ENCODE data around the gene TMEM163.

Gene TMEM163

DNA sequence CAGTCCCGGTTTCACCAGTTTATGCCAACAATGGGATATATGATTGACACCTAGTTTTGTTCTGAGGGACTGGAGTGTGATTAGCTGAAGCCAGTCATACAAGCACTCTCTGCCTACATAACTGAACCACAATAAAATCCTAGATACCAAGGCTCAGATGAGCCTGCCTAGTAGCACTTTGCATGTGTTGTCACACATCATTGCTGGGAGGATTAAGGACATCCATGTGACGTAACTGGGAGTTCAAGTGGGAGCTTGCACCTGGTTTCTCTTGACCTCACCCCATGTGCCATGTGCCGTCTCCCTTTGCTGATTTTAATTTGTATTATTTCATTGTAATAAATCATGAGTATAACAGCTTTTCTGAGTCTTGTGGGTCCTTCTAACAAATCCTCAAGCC, 90.3 kb downstream of the TMEM163 start:
- TF ChIP-seq TAF1 (IDR thresholded peaks at IDR 0.05; ENCODE audit: low read depth) (no peak), FOXM1 (IDR thresholded peaks at IDR 0.05; ENCODE audit: borderline replicate concordance, low read depth) (no peak), EGR1 (IDR thresholded peaks at IDR 0.05) (no peak), TCF12 (IDR thresholded peaks at IDR 0.05; ENCODE audit: low read depth) (no peak), ZBTB7A (IDR thresholded peaks at IDR 0.05; ENCODE audit: low read depth) (no peak), CREB1 (IDR thresholded peaks at IDR 0.05; ENCODE audit: low read depth) (no peak)
- TF ChIP-seq, protein P1, sequence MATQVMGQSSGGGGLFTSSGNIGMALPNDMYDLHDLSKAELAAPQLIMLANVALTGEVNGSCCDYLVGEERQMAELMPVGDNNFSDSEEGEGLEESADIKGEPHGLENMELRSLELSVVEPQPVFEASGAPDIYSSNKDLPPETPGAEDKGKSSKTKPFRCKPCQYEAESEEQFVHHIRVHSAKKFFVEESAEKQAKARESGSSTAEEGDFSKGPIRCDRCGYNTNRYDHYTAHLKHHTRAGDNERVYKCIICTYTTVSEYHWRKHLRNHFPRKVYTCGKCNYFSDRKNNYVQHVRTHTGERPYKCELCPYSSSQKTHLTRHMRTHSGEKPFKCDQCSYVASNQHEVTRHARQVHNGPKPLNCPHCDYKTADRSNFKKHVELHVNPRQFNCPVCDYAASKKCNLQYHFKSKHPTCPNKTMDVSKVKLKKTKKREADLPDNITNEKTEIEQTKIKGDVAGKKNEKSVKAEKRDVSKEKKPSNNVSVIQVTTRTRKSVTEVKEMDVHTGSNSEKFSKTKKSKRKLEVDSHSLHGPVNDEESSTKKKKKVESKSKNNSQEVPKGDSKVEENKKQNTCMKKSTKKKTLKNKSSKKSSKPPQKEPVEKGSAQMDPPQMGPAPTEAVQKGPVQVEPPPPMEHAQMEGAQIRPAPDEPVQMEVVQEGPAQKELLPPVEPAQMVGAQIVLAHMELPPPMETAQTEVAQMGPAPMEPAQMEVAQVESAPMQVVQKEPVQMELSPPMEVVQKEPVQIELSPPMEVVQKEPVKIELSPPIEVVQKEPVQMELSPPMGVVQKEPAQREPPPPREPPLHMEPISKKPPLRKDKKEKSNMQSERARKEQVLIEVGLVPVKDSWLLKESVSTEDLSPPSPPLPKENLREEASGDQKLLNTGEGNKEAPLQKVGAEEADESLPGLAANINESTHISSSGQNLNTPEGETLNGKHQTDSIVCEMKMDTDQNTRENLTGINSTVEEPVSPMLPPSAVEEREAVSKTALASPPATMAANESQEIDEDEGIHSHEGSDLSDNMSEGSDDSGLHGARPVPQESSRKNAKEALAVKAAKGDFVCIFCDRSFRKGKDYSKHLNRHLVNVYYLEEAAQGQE (IDR thresholded peaks at IDR 0.05; ENCODE audit: low read depth) = no peak
- TF ChIP-seq, protein P2, sequence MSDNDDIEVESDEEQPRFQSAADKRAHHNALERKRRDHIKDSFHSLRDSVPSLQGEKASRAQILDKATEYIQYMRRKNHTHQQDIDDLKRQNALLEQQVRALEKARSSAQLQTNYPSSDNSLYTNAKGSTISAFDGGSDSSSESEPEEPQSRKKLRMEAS (IDR thresholded peaks at IDR 0.05) = no peak

DNA sequence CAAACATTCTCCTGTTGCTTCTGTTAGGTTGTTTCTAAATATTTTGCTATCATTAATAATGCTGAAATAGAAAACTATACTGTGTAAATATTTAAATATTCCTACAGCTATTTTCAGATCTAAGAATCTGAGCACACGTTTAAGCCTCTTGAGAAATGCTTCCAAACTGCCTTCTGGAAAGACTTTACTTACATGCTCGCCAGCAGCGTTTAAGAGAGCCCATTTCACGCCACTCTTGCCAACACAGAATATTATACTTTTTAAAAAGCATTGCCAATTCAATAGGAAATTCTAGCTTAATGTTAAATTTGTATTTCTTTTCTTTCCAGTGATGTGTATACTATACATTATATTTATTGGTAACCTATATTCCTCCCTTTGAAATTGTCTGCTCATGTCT, 92.0 kb downstream of the TMEM163 start:
- TF ChIP-seq YY1 (IDR thresholded peaks at IDR 0.05; ENCODE audit: low read depth) = no peak
- TF ChIP-seq CREB1 (IDR thresholded peaks at IDR 0.05; ENCODE audit: low read depth) = no peak
- TF ChIP-seq NFIC (IDR thresholded peaks at IDR 0.05) = no peak
- no peak for TF ChIP-seq TEAD4 (IDR thresholded peaks at IDR 0.05)
- no peak for TF ChIP-seq ZBTB7A (IDR thresholded peaks at IDR 0.05; ENCODE audit: low read depth)
- TF ChIP-seq, protein P1 (IDR thresholded peaks at IDR 0.05; ENCODE audit: low read depth) = no peak
- TF ChIP-seq, protein P2 (IDR thresholded peaks at IDR 0.05) = no peak
- no peak for TF ChIP-seq FOXM1 (IDR thresholded peaks at IDR 0.05; ENCODE audit: borderline replicate concordance, low read depth)
- TF ChIP-seq, protein P3, sequence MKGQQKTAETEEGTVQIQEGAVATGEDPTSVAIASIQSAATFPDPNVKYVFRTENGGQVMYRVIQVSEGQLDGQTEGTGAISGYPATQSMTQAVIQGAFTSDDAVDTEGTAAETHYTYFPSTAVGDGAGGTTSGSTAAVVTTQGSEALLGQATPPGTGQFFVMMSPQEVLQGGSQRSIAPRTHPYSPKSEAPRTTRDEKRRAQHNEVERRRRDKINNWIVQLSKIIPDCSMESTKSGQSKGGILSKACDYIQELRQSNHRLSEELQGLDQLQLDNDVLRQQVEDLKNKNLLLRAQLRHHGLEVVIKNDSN (IDR thresholded peaks at IDR 0.05) = no peak
- TF ChIP-seq CEBPB (IDR thresholded peaks at IDR 0.05) = no peak
- TF ChIP-seq RAD21 (IDR thresholded peaks at IDR 0.05; ENCODE audit: low read depth) = no peak
- TF ChIP-seq TAF1 (IDR thresholded peaks at IDR 0.05; ENCODE audit: low read depth) = no peak
- no peak for TF ChIP-seq TCF12 (IDR thresholded peaks at IDR 0.05; ENCODE audit: low read depth)
- no peak for TF ChIP-seq EGR1 (IDR thresholded peaks at IDR 0.05)
- no peak for TF ChIP-seq EP300 (IDR thresholded peaks at IDR 0.05; ENCODE audit: borderline replicate concordance)

DNA sequence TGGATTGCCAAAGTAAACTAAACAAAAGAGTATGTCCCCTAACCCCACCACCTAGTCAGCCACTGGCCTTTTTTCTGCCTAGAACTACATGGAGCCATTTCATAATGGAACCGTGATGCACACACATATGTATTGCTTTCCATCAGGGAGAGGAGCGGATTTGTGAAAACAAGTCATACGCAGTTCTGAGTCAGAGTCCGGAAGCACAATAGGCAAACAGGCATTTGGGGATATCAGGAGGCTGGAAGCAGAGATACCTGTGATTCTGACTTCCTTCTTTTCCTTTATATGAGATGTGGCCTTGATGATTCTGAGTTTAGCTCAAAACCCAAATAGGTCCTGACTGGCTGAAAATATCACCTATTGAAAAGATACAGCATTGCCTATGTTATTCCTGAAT, 93.5 kb downstream of the TMEM163 start:
- TF ChIP-seq TEAD4 (IDR thresholded peaks at IDR 0.05) (no peak), TCF12 (IDR thresholded peaks at IDR 0.05; ENCODE audit: low read depth) (no peak), EP300 (IDR thresholded peaks at IDR 0.05; ENCODE audit: borderline replicate concordance) (no peak), EGR1 (IDR thresholded peaks at IDR 0.05) (no peak), CREB1 (IDR thresholded peaks at IDR 0.05; ENCODE audit: low read depth) (no peak), RAD21 (IDR thresholded peaks at IDR 0.05; ENCODE audit: low read depth) (no peak), NFIC (IDR thresholded peaks at IDR 0.05) (no peak), ZBTB7A (IDR thresholded peaks at IDR 0.05; ENCODE audit: low read depth) (no peak), CEBPB (IDR thresholded peaks at IDR 0.05) (no peak), TAF1 (IDR thresholded peaks at IDR 0.05; ENCODE audit: low read depth) (no peak)
- TF ChIP-seq, protein P1 (IDR thresholded peaks at IDR 0.05; ENCODE audit: low read depth) = no peak
- TF ChIP-seq, protein P2 (IDR thresholded peaks at IDR 0.05) = no peak

DNA sequence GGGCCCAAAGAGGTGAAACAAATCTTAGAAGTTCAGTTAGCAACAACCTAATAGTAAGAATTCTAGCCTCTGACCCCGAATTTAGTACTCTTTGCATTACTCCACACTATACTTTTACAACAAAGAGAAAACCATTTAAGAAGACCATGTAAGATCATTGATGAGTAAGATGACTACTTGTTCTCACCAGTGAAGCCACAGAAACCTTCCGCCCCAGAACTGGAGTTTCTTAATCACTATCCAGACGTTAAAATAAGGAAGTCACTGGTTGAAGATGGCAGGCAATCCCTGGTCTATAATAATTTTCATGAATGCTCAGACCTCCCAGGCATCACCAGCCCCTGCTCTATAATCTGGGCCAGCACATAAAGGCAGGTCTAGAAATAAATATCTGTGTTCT, 95.0 kb downstream of the TMEM163 start:
- TF ChIP-seq CEBPB (IDR thresholded peaks at IDR 0.05) (no peak), ZBTB7A (IDR thresholded peaks at IDR 0.05; ENCODE audit: low read depth) (no peak), CREB1 (IDR thresholded peaks at IDR 0.05; ENCODE audit: low read depth) (no peak), YY1 (IDR thresholded peaks at IDR 0.05; ENCODE audit: low read depth) (no peak), EGR1 (IDR thresholded peaks at IDR 0.05) (no peak), EP300 (IDR thresholded peaks at IDR 0.05; ENCODE audit: borderline replicate concordance) (no peak), TEAD4 (IDR thresholded peaks at IDR 0.05) (no peak), TCF12 (IDR thresholded peaks at IDR 0.05; ENCODE audit: low read depth) (no peak), TAF1 (IDR thresholded peaks at IDR 0.05; ENCODE audit: low read depth) (no peak), RAD21 (IDR thresholded peaks at IDR 0.05; ENCODE audit: low read depth) (no peak), NFIC (IDR thresholded peaks at IDR 0.05) (no peak), FOXM1 (IDR thresholded peaks at IDR 0.05; ENCODE audit: borderline replicate concordance, low read depth) (no peak)
- TF ChIP-seq, protein P2 (IDR thresholded peaks at IDR 0.05) = no peak
- TF ChIP-seq, protein P1 (IDR thresholded peaks at IDR 0.05; ENCODE audit: low read depth) = no peak
- TF ChIP-seq, protein P3 (IDR thresholded peaks at IDR 0.05) = no peak
